GM19328 (cell line): ENCODE results near the gene NFIA.

Experiments
- ATAC-seq: cut with Tn5 transposase; IDR thresholded peaks from one replicate; pipeline ENCODE4 v1.9.1; 2021; ENCODE audit warnings: mild to moderate bottlenecking, moderate library complexity; ENCODE audit not compliant: unreplicated experiment

NFIA gene

GRCh38 chr1:61207416-61207815 is 125.1 kb downstream of the NFIA start:
- ATAC-seq: no peak

- no peak for ATAC-seq
Observed at GRCh38 chr1:61208172-61208571, 125.8 kb downstream of the NFIA start.

- ATAC-seq: no peak
Observed at GRCh38 chr1:61208831-61209230, 126.5 kb downstream of the NFIA start.

GRCh38 chr1:61210435-61211154 is 128.2 kb downstream of the NFIA start:
- no peak for ATAC-seq

- no peak for ATAC-seq
Observed at GRCh38 chr1:61213245-61214011, 131.1 kb downstream of the NFIA start.

- ATAC-seq: no peak
Observed at GRCh38 chr1:61215119-61215518, 132.8 kb downstream of the NFIA start.

- ATAC-seq: no peak
Observed at GRCh38 chr1:61215676-61216289, 133.4 kb downstream of the NFIA start.

- no peak for ATAC-seq
Observed at GRCh38 chr1:61220536-61220935, 138.2 kb downstream of the NFIA start.

GRCh38 chr1:61221642-61222041 is 139.3 kb downstream of the NFIA start:
- no peak for ATAC-seq

- no peak for ATAC-seq
Observed at GRCh38 chr1:61222240-61222639, 139.9 kb downstream of the NFIA start.

GRCh38 chr1:61223140-61223539 is 140.8 kb downstream of the NFIA start:
- ATAC-seq: no peak

- ATAC-seq: no peak
Observed at GRCh38 chr1:61224609-61225008, 142.2 kb downstream of the NFIA start.

GRCh38 chr1:61225478-61225877 is 143.1 kb downstream of the NFIA start:
- ATAC-seq: no peak

- ATAC-seq: no peak
Observed at GRCh38 chr1:61226791-61227567, 144.6 kb downstream of the NFIA start.

GRCh38 chr1:61227857-61228550 is 145.6 kb downstream of the NFIA start:
- no peak for ATAC-seq

GRCh38 chr1:61230523-61230922 is 148.2 kb downstream of the NFIA start:
- ATAC-seq: no peak

- ATAC-seq: no peak
Observed at GRCh38 chr1:61231795-61232194, 149.4 kb downstream of the NFIA start.

- ATAC-seq: no peak
Observed at GRCh38 chr1:61233121-61233660, 150.8 kb downstream of the NFIA start.

GRCh38 chr1:61234587-61234919 is 152.2 kb downstream of the NFIA start:
- ATAC-seq: no peak

- ATAC-seq: no peak
Observed at GRCh38 chr1:61237147-61237546, 154.8 kb downstream of the NFIA start.
